Tibial nerve (tissue), 4 donors: ENCODE data around the gene MARCO. TPM values are rescaled to one million over a fixed set of nuclear protein-coding genes. Genes with fewer than 3 reads are reported as not detected.

ENCODE experiments used
- DNase-seq, 2 donors: peaks; one replicate each; pipeline ENCODE4 v3.0.0-alpha.2; 2019; ENCODE audit warnings: low spot score in 2 of 2
- H3K27ac ChIP-seq, 4 donors: fragments of 200-600 bp; sonication (generic) in 3 of 4; one replicate each; pipeline ENCODE4 v1.5.1; 2017 to 2019; ENCODE audit warnings: mild to moderate bottlenecking in 1 of 4
- H3K27me3 ChIP-seq, 2 donors: fragments of 200-600 bp; sonication (generic) in 1 of 2; one replicate each; pipeline versions ENCODE4 v1.5.1 to v1.6.0; 2017 to 2019
- H3K36me3 ChIP-seq, 3 donors: fragments of 200-600 bp; sonication (generic); one replicate each; pipeline ENCODE4 v1.5.1; 2018 to 2019
- H3K4me1 ChIP-seq, 4 donors: fragments of 200-600 bp; sonication (generic) in 3 of 4; one replicate each; pipeline ENCODE4 v1.5.1; 2017 to 2019
- H3K4me3 ChIP-seq, 4 donors: fragments of 200-600 bp; sonication (generic) in 3 of 4; one replicate each; pipeline ENCODE4 v1.5.1; 2017 to 2019; ENCODE audit warnings: mild to moderate bottlenecking in 1 of 4, moderate library complexity in 1 of 4
- H3K9me3 ChIP-seq, 4 donors: fragments of 200-600 bp; sonication (generic) in 3 of 4; one replicate each; pipeline ENCODE4 v1.5.1; 2017 to 2019
- CTCF ChIP-seq, 5 experiments: fragments of 200-600 bp in 3 of 5; fragments of 450-650 bp in 2 of 5; sonication (generic) in 3 of 5; IDR thresholded peaks; one replicate each; pipeline ENCODE4 v1.5.1; 2016 to 2019; ENCODE audit warnings: antibody characterized with exemption in 5 of 5, mild to moderate bottlenecking in 3 of 5, moderate library complexity in 2 of 5
- EP300 ChIP-seq, 2 donors: sonication (generic); formaldehyde crosslinking; IDR thresholded peaks; one replicate each; pipeline ENCODE4 v1.6.1; 2017; ENCODE audit warnings: antibody characterized with exemption in 2 of 2, mild to moderate bottlenecking in 1 of 2
- POLR2A ChIP-seq, 2 donors: fragments of 450-650 bp; IDR thresholded peaks; one replicate each; pipeline ENCODE4 v1.6.1; 2017; ENCODE audit warnings: antibody characterized with exemption in 2 of 2, mild to moderate bottlenecking in 2 of 2, moderate library complexity in 2 of 2
- WGBS, 2 donors: methylation state at CpG; one replicate each; pipeline ENCODE4 v1.1.5; 2018; 5-methylcytosine and 5-hydroxymethylcytosine counted together
- total RNA-seq, 4 donors: library from RNA; depleted of rRNA; stranded (reverse); fragments of >200 nt; gene quantifications; one replicate each; pipeline ENCODE4 v1.1.0, GENCODE V29; 2016

The MARCO gene
- total RNA-seq, 4 donors from 2014 or later, result 11.1 to 59.4 (median 14.8) TPM

DNA sequence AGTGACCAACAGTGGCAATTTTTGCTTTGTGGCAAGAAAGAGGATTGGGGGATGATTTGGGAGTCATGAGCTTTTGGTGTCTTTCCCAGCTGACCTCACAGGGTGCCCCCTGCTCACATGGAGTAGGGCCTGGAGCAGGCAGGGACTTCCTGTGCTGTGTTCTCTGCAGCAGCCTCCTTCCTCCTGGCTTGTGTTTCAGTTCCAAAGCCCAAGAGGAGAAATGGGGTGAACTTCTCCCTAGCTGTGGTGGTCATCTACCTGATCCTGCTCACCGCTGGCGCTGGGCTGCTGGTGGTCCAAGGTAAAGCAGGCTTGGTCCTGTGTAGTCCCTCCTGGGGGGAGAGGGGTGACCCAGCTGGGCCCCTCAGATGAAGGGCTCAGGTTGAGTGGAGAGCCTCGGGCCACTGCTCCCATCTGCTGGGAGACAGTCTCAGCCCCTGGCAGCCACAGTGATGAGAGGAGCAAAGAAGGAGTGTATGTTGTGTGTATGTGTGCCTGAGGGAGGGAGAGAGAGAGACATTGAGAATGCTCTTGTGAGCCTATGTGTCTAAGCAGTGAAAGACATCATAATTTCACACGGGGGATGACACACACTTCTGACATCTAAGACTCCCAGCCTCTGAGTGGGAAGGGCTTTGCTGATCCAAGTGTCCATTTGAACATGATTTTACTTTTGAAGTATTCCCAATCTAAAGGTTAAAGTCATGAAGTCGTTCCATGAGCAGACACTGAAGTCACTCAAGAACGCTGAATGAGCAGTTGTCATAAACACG, 27.2 kb downstream of the MARCO start:
- no peak overlapping the region for H3K4me3 ChIP-seq
- no peak overlapping the region for H3K27ac ChIP-seq
- TF ChIP-seq CTCF (IDR thresholded peaks at IDR 0.05) (no peak), EP300 (IDR thresholded peaks at IDR 0.05) (no peak), POLR2A (IDR thresholded peaks at IDR 0.05) (no peak)
- H3K27me3 ChIP-seq, result no peaks in the 10 kb centered on the region
- no peaks in the 10 kb centered on the region for H3K36me3 ChIP-seq
- no peak for DNase-seq
- no peaks in the 10 kb centered on the region for H3K4me1 ChIP-seq
- WGBS, 2 donors, result 70 to 71% methylated on average over 5 to 7 of the region's 7 CpGs
- H3K9me3 ChIP-seq, result no peaks in the 10 kb centered on the region

DNA sequence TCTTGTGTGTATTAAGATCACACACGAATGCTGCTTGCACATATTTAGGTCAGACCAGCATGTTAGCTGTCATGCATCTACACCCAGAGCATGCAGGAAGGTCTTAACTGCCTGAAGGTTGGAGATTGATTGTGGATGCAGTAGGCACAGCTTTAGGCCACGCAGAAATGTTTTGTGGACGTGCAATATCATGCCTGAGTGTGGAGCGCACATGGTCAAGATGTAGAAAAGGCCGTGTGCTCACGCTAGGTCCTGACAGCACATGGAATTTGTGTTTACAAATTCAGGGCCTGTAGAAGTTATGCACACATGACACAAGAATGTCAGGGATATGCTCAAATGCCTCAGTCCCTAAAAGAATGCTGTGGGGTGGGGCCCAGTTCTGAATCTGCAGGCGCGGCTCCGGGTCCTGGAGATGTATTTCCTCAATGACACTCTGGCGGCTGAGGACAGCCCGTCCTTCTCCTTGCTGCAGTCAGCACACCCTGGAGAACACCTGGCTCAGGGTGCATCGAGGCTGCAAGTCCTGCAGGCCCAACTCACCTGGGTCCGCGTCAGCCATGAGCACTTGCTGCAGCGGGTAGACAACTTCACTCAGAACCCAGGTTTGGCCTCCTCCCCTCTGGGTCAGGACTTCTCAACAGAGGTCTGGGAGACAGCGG, 27.9 kb downstream of the MARCO start:
- TF ChIP-seq EP300 (IDR thresholded peaks at IDR 0.05), result no peak
- TF ChIP-seq POLR2A (IDR thresholded peaks at IDR 0.05), result no peak
- TF ChIP-seq CTCF (IDR thresholded peaks at IDR 0.05), result no peak
- Histone ChIP-seq H3K27ac (no peak overlapping the region), H3K27me3 (no peaks in the 10 kb centered on the region), H3K4me3 (no peak overlapping the region), H3K9me3 (no peaks in the 10 kb centered on the region), H3K4me1 (no peaks in the 10 kb centered on the region), H3K36me3 (no peaks in the 10 kb centered on the region)
- 83 to 93% methylated on average over 16 of the region's 16 CpGs for WGBS, 2 donors
- no peak for DNase-seq

- no peaks in the 10 kb centered on the region for H3K36me3 ChIP-seq
- no peaks in the 10 kb centered on the region for H3K27me3 ChIP-seq
- TF ChIP-seq CTCF (IDR thresholded peaks at IDR 0.05) (no peak), POLR2A (IDR thresholded peaks at IDR 0.05) (peak in 1 of 2 donors; percentile 16), EP300 (IDR thresholded peaks at IDR 0.05) (peak in 1 of 2 donors; percentile 53)
- H3K9me3 ChIP-seq, result no peaks in the 10 kb centered on the region
- no peak overlapping the region for H3K4me3 ChIP-seq
- H3K27ac ChIP-seq, result no peak overlapping the region
- DNase-seq, result peak in 1 of 2 donors; percentile 36
- H3K4me1 ChIP-seq, result no peaks in the 10 kb centered on the region
- 55 to 68% methylated on average over 10 of the region's 10 CpGs for WGBS, 2 donors
Observed at GRCh38 chr2:118970396-118971135, 28.6 kb downstream of the MARCO start.

- no peak for TF ChIP-seq CTCF (IDR thresholded peaks at IDR 0.05)
- no peak for TF ChIP-seq EP300 (IDR thresholded peaks at IDR 0.05)
- no peak for TF ChIP-seq POLR2A (IDR thresholded peaks at IDR 0.05)
- H3K27ac ChIP-seq, result no peak overlapping the region
- WGBS, 2 donors, result 88 to 92% methylated on average over 8 of the region's 8 CpGs
- no peaks in the 10 kb centered on the region for H3K27me3 ChIP-seq
- no peaks in the 10 kb centered on the region for H3K4me1 ChIP-seq
- H3K4me3 ChIP-seq, result no peak overlapping the region
- DNase-seq, result no peak
- H3K36me3 ChIP-seq, result no peaks in the 10 kb centered on the region
- H3K9me3 ChIP-seq, result peaks cover 0 to 3% (median 0%) of the 10 kb centered on the region in 4 donors
Observed at GRCh38 chr2:118971245-118972122, 29.5 kb downstream of the MARCO start.
